Activated CD4-positive, alpha-beta T cell treated with anti-CD3 and anti-CD28 coated beads, Interleukin-2, amount 50 U/mL, for 24 hours (primary cell): ENCODE data around the gene CEP170B.
"Not testable (repeated sequence)": the region's sequence is repeated elsewhere in the genome, so short reads cannot be mapped to it uniquely, and the experiment has no call there.

Experiments
- DNase-seq, 2 donors: peaks; one replicate each; pipeline ENCODE4 v3.0.0-alpha.2; 2020; ENCODE audit warnings: low read depth in 1 of 2, low spot score in 1 of 2

Gene CEP170B

GRCh38 chr14:104877806-104878550 lies 12.9 kb downstream of the CEP170B start:
- DNase-seq, result no peak

- DNase-seq, result no peak
These were observed 13.5 kb downstream of the CEP170B start for GRCh38 chr14:104878582-104878981.

GRCh38 chr14:104879201-104879982 lies 14.3 kb downstream of the CEP170B start:
- no peak for DNase-seq

- no peak for DNase-seq
These were observed 15.0 kb downstream of the CEP170B start for GRCh38 chr14:104879983-104880565.

GRCh38 chr14:104880584-104881210 lies 15.6 kb downstream of the CEP170B start:
- no peak for DNase-seq

- no peak for DNase-seq
These were observed 16.4 kb downstream of the CEP170B start for GRCh38 chr14:104881369-104881979.

GRCh38 chr14:104882325-104882973 lies 17.4 kb downstream of the CEP170B start:
- no peak for DNase-seq

- DNase-seq, result no peak
These were observed 18.1 kb downstream of the CEP170B start for GRCh38 chr14:104882991-104883660.

- no peak for DNase-seq
These were observed 18.8 kb downstream of the CEP170B start for GRCh38 chr14:104883681-104884361.

- not testable (repeated sequence) for DNase-seq
These were observed 19.3 kb downstream of the CEP170B start for GRCh38 chr14:104884381-104884780.

GRCh38 chr14:104885031-104885972 lies 20.2 kb downstream of the CEP170B start:
- no peak for DNase-seq

GRCh38 chr14:104885973-104886689 lies 21.1 kb downstream of the CEP170B start:
- no peak for DNase-seq

- no peak for DNase-seq
These were observed 21.9 kb downstream of the CEP170B start for GRCh38 chr14:104886690-104887622.

GRCh38 chr14:104887623-104888488 lies 22.8 kb downstream of the CEP170B start:
- DNase-seq, result no peak

- no peak for DNase-seq
These were observed 23.7 kb downstream of the CEP170B start for GRCh38 chr14:104888489-104889374.
